HG03135 (cell line): Measurements from ENCODE around the gene CCL14.
"Not testable (repeated sequence)": the region's sequence is repeated elsewhere in the genome, so short reads cannot be mapped to it uniquely, and the experiment has no call there.

Experiments
- ATAC-seq: cut with Tn5 transposase; IDR thresholded peaks from one replicate; pipeline ENCODE4 v1.9.1; 2021; ENCODE audit warnings: mild to moderate bottlenecking, moderate library complexity; ENCODE audit not compliant: unreplicated experiment

Gene CCL14

GRCh38 chr17:35995346-35995745 lies 8.8 kb upstream of the CCL14 start:
- ATAC-seq: not testable (repeated sequence)

GRCh38 chr17:35991075-35991474 lies 4.5 kb upstream of the CCL14 start:
- ATAC-seq: no peak

- no peak for ATAC-seq
These were observed 1.6 kb upstream of the CCL14 start for GRCh38 chr17:35988164-35988563.

- ATAC-seq: no peak
These were observed 2.4 kb downstream of the CCL14 start for GRCh38 chr17:35984140-35984539.

GRCh38 chr17:35982409-35983191 lies 3.9 kb downstream of the CCL14 start:
- ATAC-seq: no peak

GRCh38 chr17:35981908-35982330 lies 4.6 kb downstream of the CCL14 start:
- no peak for ATAC-seq

- no peak for ATAC-seq
These were observed 5.3 kb downstream of the CCL14 start, which contains the start of gene CCL16 for GRCh38 chr17:35981246-35981645. Gene CCL16, minus strand, starts transcription at chr17:35981497. Its CDS starts 77 bp downstream, at chr17:35981420.

- ATAC-seq: no peak
These were observed 8.2 kb downstream of the CCL14 start for GRCh38 chr17:35978346-35978745.

GRCh38 chr17:35977509-35977908 lies 9.0 kb downstream of the CCL14 start:
- no peak for ATAC-seq

- no peak for ATAC-seq
These were observed 12.9 kb downstream of the CCL14 start for GRCh38 chr17:35973333-35974260.

GRCh38 chr17:35972945-35973332 lies 13.6 kb downstream of the CCL14 start:
- ATAC-seq: no peak

- no peak for ATAC-seq
These were observed 14.0 kb downstream of the CCL14 start for GRCh38 chr17:35972535-35972934.

- ATAC-seq: no peak
These were observed 14.5 kb downstream of the CCL14 start for GRCh38 chr17:35972066-35972465.

GRCh38 chr17:35969558-35970380 lies 16.8 kb downstream of the CCL14 start:
- no peak for ATAC-seq

GRCh38 chr17:35968520-35969054 lies 17.9 kb downstream of the CCL14 start:
- ATAC-seq: no peak

GRCh38 chr17:35965272-35965671 lies 21.3 kb downstream of the CCL14 start:
- ATAC-seq: no peak

GRCh38 chr17:35963663-35964062 lies 22.9 kb downstream of the CCL14 start:
- no peak for ATAC-seq

- ATAC-seq: no peak
These were observed 32.8 kb downstream of the CCL14 start for GRCh38 chr17:35953720-35954119.

GRCh38 chr17:35949401-35949800 lies 37.1 kb downstream of the CCL14 start:
- ATAC-seq: no peak

- ATAC-seq: no peak
These were observed 38.4 kb downstream of the CCL14 start for GRCh38 chr17:35948092-35948491.

GRCh38 chr17:35947156-35947585 lies 39.4 kb downstream of the CCL14 start:
- ATAC-seq: no peak
